ENCODE results near the gene ANKRD11. TPM values are rescaled to one million over a fixed set of nuclear protein-coding genes. Genes with fewer than 3 reads are reported as not detected.

ANKRD11 gene
- total RNA-seq, 1 donor from 2014 or later: 165 TPM

- DNase-seq (ENCODE audit: low spot score): no peak
- H3K4me1 Mint-ChIP-seq (ENCODE audit: unreplicated experiment): peaks cover 54% of the 10 kb centered on the region
- no peak for TF ChIP-seq CTCF (IDR thresholded peaks at IDR 0.05; ENCODE audit: unreplicated experiment)
- H3K4me3 Mint-ChIP-seq (ENCODE audit: unreplicated experiment): peak overlapping the region; percentile 26
- peaks cover 41% of the 10 kb centered on the region for H3K36me3 Mint-ChIP-seq (ENCODE audit: low read depth, unreplicated experiment)
- peak overlapping the region; percentile 76 for H3K27ac Mint-ChIP-seq (ENCODE audit: unreplicated experiment)
- H3K9me3 Mint-ChIP-seq (ENCODE audit: unreplicated experiment): no peaks in the 10 kb centered on the region
- peaks cover 14% of the 10 kb centered on the region for H3K27me3 Mint-ChIP-seq (ENCODE audit: unreplicated experiment)
Measured at GRCh38 chr16:89529097-89529496, 38.7 kb upstream of the ANKRD11 start.

- Mint-ChIP-seq H3K4me3 (ENCODE audit: unreplicated experiment) (peak overlapping the region; percentile 87), H3K9me3 (ENCODE audit: unreplicated experiment) (no peaks in the 10 kb centered on the region), H3K27ac (ENCODE audit: unreplicated experiment) (peak overlapping the region; percentile 98), H3K36me3 (ENCODE audit: low read depth, unreplicated experiment) (peaks cover 34% of the 10 kb centered on the region), H3K27me3 (ENCODE audit: unreplicated experiment) (peaks cover 11% of the 10 kb centered on the region), H3K4me1 (ENCODE audit: unreplicated experiment) (peaks cover 56% of the 10 kb centered on the region)
- no peak for TF ChIP-seq CTCF (IDR thresholded peaks at IDR 0.05; ENCODE audit: unreplicated experiment)
- DNase-seq (ENCODE audit: low spot score): no peak
Measured at GRCh38 chr16:89525146-89525913, 35.0 kb upstream of the ANKRD11 start.

- peak; percentile 58 for DNase-seq (ENCODE audit: low spot score)
- Mint-ChIP-seq H3K4me3 (ENCODE audit: unreplicated experiment) (peak overlapping the region; percentile 87), H3K4me1 (ENCODE audit: unreplicated experiment) (peaks cover 56% of the 10 kb centered on the region), H3K9me3 (ENCODE audit: unreplicated experiment) (no peaks in the 10 kb centered on the region), H3K27ac (ENCODE audit: unreplicated experiment) (peak overlapping the region; percentile 98), H3K36me3 (ENCODE audit: low read depth, unreplicated experiment) (peaks cover 33% of the 10 kb centered on the region), H3K27me3 (ENCODE audit: unreplicated experiment) (peaks cover 9% of the 10 kb centered on the region)
- no peak for TF ChIP-seq CTCF (IDR thresholded peaks at IDR 0.05; ENCODE audit: unreplicated experiment)
Measured at GRCh38 chr16:89523680-89524344, 33.5 kb upstream of the ANKRD11 start.

- Mint-ChIP-seq H3K36me3 (ENCODE audit: low read depth, unreplicated experiment) (peaks cover 45% of the 10 kb centered on the region), H3K4me3 (ENCODE audit: unreplicated experiment) (no peak overlapping the region), H3K27ac (ENCODE audit: unreplicated experiment) (no peak overlapping the region), H3K9me3 (ENCODE audit: unreplicated experiment) (no peaks in the 10 kb centered on the region), H3K4me1 (ENCODE audit: unreplicated experiment) (peaks cover 49% of the 10 kb centered on the region), H3K27me3 (ENCODE audit: unreplicated experiment) (peaks cover 9% of the 10 kb centered on the region)
- DNase-seq (ENCODE audit: low spot score): no peak
- no peak for TF ChIP-seq CTCF (IDR thresholded peaks at IDR 0.05; ENCODE audit: unreplicated experiment)
Measured at GRCh38 chr16:89522287-89522686, 31.9 kb upstream of the ANKRD11 start.

GRCh38 chr16:89519881-89520280 lies 29.5 kb upstream of the ANKRD11 start:
- Mint-ChIP-seq H3K9me3 (ENCODE audit: unreplicated experiment) (no peaks in the 10 kb centered on the region), H3K27me3 (ENCODE audit: unreplicated experiment) (peaks cover 6% of the 10 kb centered on the region), H3K4me3 (ENCODE audit: unreplicated experiment) (no peak overlapping the region), H3K36me3 (ENCODE audit: low read depth, unreplicated experiment) (peaks cover 37% of the 10 kb centered on the region), H3K4me1 (ENCODE audit: unreplicated experiment) (peaks cover 32% of the 10 kb centered on the region), H3K27ac (ENCODE audit: unreplicated experiment) (peak overlapping the region; percentile 13)
- no peak for TF ChIP-seq CTCF (IDR thresholded peaks at IDR 0.05; ENCODE audit: unreplicated experiment)
- DNase-seq (ENCODE audit: low spot score): no peak
